T1000 (cell line): ENCODE data around the gene OLFML2B.
A peak's percentile ranks its signal among the peaks of the same experiment; 100 is the strongest.
"Not testable (repeated sequence)": the region's sequence is repeated elsewhere in the genome, so short reads cannot be mapped to it uniquely, and the experiment has no call there.

Source experiments
- DNase-seq: peaks from one replicate; lab custom pipeline; 2025; ENCODE audit warnings: mixed read lengths; lab: John Stamatoyannopoulos, UW

OLFML2B gene

DNA sequence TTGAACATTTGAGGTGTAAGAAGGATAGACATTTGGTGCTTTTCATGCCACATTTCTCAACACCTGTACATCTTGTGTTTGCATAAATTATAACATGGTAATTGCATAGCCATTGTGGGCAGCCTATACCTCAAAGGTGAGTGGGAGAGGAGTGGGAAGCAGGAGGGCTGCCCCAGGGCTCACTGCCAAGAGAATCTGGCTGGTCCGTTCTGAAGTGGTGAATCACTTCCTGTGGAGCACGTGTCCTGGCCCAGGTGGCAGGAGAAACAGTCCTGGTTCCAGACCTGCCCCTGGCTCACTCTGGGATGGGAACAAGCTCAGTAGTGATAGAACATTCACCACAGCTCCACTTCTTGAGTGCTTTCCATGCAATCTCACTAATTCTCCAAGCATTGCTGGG lies 11.6 kb upstream of the OLFML2B start:
- DNase-seq = no peak

DNA sequence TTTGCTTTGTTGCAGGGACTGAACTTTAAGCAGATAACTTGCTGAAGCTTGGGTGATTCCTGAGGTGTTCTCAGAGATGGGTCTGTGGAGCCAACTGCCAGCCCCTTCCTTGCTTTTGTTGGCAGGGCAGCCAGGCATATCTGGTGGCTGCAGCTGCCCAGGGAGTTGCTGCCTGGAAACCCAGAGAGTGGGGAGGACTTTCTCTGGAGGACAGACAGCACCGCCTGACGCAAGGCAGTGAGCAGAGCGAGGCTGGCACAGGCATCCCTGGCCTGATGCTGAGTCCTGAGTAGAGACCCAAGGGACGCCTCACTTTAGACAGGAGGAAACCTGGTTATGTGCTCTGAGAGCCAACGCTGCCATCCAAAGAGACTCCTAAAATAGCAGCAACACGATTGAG lies 9.8 kb upstream of the OLFML2B start:
- DNase-seq = no peak

DNA sequence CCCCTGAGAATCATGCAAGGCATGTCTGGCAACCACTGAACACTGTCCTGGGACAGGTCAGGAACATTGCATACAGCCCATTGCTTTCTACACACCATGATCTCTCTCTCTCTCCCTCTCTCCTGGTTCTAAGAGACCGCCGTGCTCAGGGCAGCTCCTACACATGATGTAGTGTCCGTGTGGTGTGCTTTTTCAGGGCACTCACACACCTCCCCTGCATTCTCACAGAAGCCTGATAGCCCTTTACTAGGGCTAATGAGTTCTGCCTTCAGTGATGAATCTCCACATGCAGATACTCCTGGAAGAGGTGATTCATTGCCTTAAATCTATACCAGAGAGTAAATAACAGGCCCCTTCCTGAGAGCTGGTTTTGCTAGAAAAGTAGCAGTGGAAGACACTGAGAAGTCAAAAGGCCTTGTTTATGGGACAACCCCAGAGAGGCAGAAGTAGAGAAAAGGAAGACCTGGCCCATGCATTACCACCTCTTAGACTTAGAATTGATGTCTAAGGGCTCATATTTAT lies 7.2 kb upstream of the OLFML2B start:
- DNase-seq = no peak

DNA sequence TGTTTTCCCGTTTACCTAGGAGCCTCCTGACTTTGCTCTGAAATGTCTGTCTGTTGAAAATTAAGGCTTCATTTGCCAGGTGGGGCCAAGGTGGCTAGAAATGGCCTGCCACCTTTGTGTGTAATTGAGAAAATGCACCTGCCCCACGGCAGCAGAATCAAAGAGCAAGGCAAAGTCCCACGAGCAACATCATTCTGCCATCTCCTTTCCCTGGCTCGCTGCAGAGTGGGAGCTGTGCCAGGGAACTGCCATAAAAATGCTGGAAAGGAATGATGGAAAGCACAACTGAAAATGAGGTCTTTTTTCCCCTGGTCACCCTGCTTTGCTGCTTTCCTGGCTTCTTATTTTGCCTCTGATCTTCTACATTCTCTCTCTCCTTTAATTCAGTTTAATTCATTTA lies 5.5 kb upstream of the OLFML2B start:
- no peak for DNase-seq

DNA sequence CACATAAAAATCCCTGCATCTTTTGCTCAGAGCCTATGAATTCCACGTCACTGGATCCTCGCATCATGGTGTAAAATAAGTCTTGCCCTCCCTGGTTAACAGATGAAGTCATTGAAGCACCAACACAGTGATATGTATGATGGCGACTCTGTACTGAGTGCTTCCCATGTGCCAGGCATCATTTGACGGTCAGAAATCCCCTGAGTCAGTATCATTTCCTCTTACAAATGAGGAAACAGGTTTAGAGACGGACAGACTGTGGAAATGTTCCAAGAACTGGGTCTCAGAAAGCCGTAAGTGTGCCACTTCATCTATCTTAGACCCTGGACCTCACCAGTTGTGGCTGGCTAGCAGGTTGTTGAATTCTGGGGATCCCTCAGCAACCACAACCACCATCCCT lies 5.1 kb upstream of the OLFML2B start:
- no peak for DNase-seq

GRCh38 chr1:162026881-162027280 lies 3.2 kb upstream of the OLFML2B start:
- no peak for DNase-seq

GRCh38 chr1:162025541-162025940 lies 1.9 kb upstream of the OLFML2B start:
- no peak for DNase-seq

DNA sequence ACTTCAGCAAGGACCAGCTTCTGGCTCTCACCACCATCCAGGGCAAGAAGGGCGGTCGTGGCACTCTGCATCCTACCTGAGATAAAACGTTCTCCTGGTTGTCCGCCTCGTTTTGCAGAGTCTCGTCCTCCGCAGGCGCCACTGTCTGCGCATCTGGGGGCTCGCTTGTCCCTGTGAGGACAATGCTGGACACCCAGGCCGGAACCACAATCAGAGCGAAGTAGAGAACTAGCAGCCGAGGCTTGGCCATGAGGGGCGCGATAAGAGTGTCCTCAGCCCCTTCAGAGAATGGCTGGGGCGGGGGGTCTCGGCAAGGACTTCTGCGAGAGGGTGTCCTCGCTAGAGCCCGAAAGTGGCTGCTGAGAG lies 505 bp downstream of the OLFML2B start:
- DNase-seq = no peak

DNA sequence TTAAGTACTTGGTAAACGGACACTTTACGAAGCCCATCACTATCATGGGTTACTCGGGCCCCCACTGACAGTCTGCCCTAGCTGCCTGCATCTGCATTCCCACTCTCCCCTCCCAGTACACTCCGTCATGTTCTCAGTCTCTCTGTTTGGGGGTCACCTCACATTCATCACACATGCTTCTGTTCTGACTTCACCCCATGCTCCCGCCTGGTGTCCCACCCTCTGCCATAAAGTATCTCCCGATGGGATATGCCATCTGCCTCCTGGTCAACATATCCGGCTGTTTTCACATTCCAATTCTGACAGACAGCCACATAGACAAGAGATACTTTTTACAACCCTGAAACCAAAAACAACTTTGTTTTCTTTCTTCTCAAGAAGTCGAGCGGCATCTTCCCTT lies 1.0 kb downstream of the OLFML2B start:
- DNase-seq = no peak

- DNase-seq = no peak
Observed at GRCh38 chr1:162021124-162021523, 2.5 kb downstream of the OLFML2B start.

GRCh38 chr1:162020150-162020549 lies 3.5 kb downstream of the OLFML2B start:
- DNase-seq = no peak

DNA sequence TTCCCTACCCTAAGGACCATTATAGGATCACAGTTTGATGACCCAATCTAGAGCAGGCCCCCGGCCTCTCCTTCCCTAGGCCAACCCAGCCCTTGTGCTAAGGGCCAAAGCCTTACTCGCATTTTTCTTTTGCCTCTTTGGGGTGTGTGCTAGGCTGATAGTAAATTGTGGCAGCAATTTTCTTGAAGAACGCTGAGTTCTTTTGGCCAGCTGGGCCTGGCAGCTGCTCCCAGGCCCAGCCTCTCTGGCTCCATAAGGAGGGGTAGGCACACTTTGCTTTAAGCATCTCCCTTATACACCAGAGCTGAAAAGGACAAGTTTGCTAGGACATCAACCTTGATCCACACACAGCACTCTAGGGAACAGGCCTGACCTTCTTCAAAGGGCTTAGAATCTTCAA lies 4.2 kb downstream of the OLFML2B start:
- no peak for DNase-seq

GRCh38 chr1:162019006-162019405 lies 4.7 kb downstream of the OLFML2B start:
- peak; percentile 26 for DNase-seq

- DNase-seq = no peak
Observed at GRCh38 chr1:162018418-162018817, 5.3 kb downstream of the OLFML2B start.

GRCh38 chr1:162017791-162018190 lies 5.9 kb downstream of the OLFML2B start:
- DNase-seq = not testable (repeated sequence)

DNA sequence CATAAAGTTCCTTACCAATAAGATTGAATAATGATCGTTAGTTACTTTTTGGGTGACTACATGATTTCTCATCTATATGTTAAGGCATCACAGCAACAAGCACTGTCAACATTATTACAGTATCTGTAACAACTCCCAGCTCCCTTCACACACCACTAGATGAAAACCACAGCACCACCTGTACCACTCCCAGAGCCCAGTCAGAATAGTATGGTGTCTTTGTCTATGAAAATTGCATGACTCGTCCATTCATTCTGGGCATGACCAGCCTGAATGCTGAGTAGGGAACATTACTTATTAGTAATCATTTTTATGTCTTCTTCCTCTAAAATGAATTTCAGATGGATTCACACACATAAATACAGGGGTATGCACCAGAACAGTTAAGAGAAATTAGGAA lies 7.0 kb downstream of the OLFML2B start:
- DNase-seq = no peak

- DNase-seq = no peak
Observed at GRCh38 chr1:162015196-162015595, 8.5 kb downstream of the OLFML2B start.

DNA sequence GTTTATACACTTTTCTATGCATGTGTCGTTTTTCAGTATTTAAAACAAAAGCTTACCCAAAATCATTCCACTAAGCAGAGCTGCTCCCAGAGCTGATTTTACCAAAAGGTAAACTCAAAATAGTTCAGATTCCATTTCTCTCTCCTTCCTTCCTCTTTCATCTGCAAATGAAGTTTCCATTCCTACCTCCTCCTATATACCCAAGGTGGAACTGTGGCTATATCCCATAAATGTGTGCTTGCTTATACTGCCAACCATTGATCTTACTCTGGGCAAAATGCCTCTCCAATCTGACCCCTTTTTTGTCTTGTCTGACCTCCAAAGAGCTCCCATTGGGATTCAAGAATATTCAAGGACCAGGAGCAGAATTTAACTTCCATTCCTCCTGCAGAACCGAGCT lies 9.5 kb downstream of the OLFML2B start:
- no peak for DNase-seq

GRCh38 chr1:162013289-162013688 lies 10.4 kb downstream of the OLFML2B start:
- no peak for DNase-seq

DNA sequence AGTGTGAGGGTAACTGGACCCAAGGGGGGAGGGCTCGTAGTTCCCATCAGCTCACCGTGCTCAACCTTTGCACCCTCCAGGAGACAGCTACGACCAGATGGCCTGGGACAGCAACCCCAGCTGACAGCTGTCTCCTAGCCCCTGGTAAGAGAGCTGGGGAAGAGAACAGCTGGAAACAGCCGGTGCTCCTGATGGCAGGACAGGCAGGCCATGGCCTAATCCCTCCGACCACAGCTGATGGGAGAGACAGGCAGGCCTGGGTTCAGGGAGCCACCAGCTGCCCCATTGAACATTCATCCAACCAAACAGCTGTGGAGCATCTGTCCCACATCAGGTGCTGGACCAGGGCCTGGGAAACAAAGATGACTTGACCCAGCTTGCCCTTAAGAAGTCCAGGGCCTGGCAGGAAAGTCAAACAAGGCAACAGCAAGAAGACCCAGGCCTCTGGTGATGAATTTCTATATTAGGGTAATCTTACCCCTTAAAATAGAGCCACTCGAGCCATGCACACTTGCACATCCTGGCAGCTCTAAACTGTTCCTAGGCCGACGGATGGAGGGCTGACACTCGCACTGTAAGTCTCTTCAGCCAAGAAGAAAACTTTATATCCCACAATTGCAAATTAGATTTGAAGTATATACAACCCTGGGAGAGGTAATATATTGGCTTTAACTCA lies 12.2 kb downstream of the OLFML2B start:
- no peak for DNase-seq

DNA sequence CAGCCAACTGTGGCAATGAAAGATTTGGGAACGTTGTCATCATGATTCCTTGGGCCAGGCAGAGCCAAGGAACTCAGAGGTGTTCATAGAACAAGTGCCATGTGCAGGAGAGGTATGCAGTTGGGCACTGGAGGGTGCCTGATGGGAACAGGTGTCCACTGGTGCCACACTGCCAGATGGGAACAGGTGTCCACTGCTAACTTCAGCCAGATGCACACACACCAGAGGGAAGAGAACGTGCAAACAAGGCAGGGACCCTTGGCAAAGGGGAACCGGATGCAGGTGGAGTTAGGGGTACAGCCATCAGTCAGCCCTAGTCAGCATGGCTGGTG lies 13.5 kb downstream of the OLFML2B start:
- no peak for DNase-seq

DNA sequence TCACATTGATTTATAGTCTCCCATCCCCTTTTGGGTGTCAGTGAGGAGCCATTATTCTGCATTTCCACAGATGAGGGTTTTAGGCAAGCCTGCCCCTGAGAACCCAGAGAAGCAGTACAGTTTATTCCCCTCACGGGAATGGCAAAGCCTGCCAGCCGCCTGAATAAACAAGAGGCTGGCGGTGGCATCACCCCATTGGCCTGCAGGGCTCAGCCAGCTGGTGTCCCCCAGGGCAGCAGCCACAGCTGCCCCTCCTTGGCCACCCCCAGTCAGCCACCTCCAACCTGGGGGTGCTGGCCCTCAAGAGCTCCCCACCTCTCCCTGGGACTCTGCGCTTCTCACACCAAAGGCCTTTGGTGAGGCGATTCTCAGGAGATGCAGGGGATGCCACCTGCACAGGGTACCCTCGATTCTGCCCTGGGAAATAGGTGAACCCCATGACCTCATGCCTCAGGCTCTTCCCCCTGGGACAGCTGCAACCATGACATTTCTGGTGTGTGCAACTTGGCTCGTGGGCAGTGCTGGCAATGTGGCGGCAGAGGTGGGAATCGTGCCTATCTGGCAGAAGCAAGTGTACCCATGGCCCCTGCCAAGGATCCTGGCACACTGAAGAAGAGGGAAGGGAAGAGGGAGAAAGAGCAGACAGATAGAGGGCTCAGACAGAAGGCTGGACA lies 14.0 kb downstream of the OLFML2B start:
- no peak for DNase-seq

DNA sequence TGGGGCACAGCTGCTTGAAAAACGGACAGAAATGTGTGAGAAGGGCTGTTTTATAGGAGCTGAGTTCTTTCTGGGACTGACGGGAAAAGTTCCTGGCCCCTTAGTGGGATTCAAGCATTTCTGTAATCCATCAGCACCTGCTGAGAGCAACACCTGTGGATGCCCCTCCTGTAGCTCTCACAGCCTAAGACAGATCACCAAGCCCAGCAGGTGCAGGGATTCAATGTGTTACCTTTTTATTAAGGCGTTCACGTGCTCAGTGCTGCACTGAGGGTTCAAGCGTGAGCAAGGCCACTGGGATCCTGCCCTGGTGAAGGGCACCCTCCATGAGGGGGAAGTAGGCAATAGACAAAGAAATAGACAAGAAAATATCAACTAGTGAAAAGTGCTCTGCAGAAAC lies 14.9 kb downstream of the OLFML2B start:
- no peak for DNase-seq

- DNase-seq = no peak
Observed at GRCh38 chr1:162007466-162007865, 16.2 kb downstream of the OLFML2B start.
